Measurements from ENCODE around the gene GRWD1. TPM values are rescaled to one million over a fixed set of nuclear protein-coding genes. Genes with fewer than 3 reads are reported as not detected.

The GRWD1 gene
- total RNA-seq, 1 experiment from 2014 or later = 64.8 TPM

DNA sequence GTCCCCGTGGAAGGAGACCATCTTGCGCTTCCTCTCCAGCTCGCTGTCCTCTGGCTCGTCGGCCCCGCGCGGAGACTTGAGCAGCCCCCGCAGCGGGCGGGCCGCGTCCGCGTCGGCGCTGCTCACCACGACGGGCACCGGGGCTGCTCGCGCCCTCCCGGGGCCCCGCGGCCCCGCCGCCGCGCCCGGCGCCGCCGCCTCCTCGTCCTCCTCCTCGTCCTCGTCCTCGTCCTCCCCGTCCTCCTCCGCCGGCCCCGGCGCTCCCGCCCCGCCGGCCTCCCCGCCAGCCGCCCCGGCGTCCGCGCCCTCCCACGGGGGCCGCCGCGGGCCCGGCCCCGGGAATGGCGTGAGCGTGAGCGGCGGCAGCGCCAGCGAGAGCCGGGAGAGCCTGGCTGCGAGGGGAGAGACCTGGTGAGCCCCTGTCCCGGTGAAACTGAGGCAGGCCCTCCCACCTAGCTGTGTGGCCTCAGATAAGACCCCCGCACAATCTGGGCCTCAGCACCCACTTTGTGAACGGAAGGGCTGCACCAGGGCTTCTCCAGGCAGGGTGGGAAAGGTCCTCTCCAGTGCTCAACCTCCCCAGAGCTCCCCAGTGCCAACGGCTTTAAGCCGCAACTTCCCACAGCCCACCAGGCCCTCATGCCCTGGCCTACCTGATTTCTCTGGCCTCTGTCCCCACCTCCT lies 48.1 kb downstream of the GRWD1 start:
- ChIA-PET POLR2A (interaction anchor here (0.7 to 2.0 kb wide), 10 partner anchors 8 to 160 kb away, joined by 3 to 13 read pairs (median 5); partner anchors contain the start of genes RPL18 and SPHK2), CTCF (interaction anchor here (0.8 to 2.0 kb wide), 12 partner anchors 12 to 234 kb away, joined by 3 to 29 read pairs (median 6); partner anchors contain the start of gene GRWD1), RAD21 (ENCODE audit: low non-redundant PET in 1 of 2, low total read pairs in 2 of 2, uncharacterized antibody in 2 of 2, unreplicated experiment in 2 of 2) (interaction anchor here (0.6 to 1.8 kb wide), 4 partner anchors 7 to 90 kb away, joined by 3 to 9 read pairs (median 6); no protein-coding TSS in a partner anchor)
- peak; percentile 1; the same call in 1 of the 2 replicates for ATAC-seq
- TF ChIP-seq RAD21 (IDR thresholded peaks at IDR 0.05; ENCODE audit: low read depth) (no peak), POLR2AphosphoS5 (IDR thresholded peaks at IDR 0.05; ENCODE audit: low read depth, low read length) (peak; percentile 36), POLR2A (IDR thresholded peaks at IDR 0.05; ENCODE audit: borderline replicate concordance, extremely low read depth, insufficient read depth, insufficient read length) (peak; percentile 4), ZNF274 (IDR thresholded peaks at IDR 0.05; ENCODE audit: low read depth, low read length) (no peak), ZFX (IDR thresholded peaks at IDR 0.05) (peak; percentile 92), SIN3A (IDR thresholded peaks at IDR 0.05; ENCODE audit: low read depth) (no peak)
- peaks cover 39 to 64% of the 10 kb centered on the region in 2 experiments for H3K4me1 ChIP-seq (ENCODE audit: control insufficient read depth in 1 of 2, insufficient read depth in 2 of 2, low read length in 2 of 2)
- peak overlapping the region; percentile 93 for H3K27ac ChIP-seq (ENCODE audit: low read depth, low read length)
- DNase-seq (ENCODE audit: low read depth, low spot score) = no peak
- H3K79me2 ChIP-seq (ENCODE audit: insufficient read depth, low read length) = peaks cover 30% of the 10 kb centered on the region
- H3K27me3 ChIP-seq (ENCODE audit: insufficient read depth, low read length) = no peaks in the 10 kb centered on the region
- H3K9me2 ChIP-seq (ENCODE audit: insufficient read depth) = no peaks in the 10 kb centered on the region
- H2AFZ ChIP-seq (ENCODE audit: low read depth, low read length, poor library complexity, severe bottlenecking) = no peak overlapping the region
- peak overlapping the region; percentile 91 for H3K9ac ChIP-seq (ENCODE audit: low read length)
- BruUV-seq (replicated peaks) = no TSS peak
- H3K4me3 ChIP-seq (replicated peaks in 1 of 2; ENCODE audit: low read depth in 1 of 2, low read length in 2 of 2) = peak overlapping the region; percentile 76 to 78
- intact Hi-C loops (cut with micrococcal nuclease) = loop anchor here (1.0 to 10.0 kb wide), 3 partner anchors 7 to 142 kb away; partner anchors contain the start of genes GRIN2D and KDELR1
- no peaks in the 10 kb centered on the region for H4K20me1 ChIP-seq (ENCODE audit: insufficient read depth)
- peak overlapping the region; percentile 92 for H3K4me2 ChIP-seq (ENCODE audit: low read length)
- peaks cover 0 to 2% of the 10 kb centered on the region in 2 experiments; a peak in 1 of 4 replicates for H3K36me3 ChIP-seq (ENCODE audit: control insufficient read depth in 1 of 2, insufficient read depth in 2 of 2, low read length in 2 of 2)
- H3K9me3 ChIP-seq (ENCODE audit: control insufficient read depth in 1 of 2, insufficient read depth in 1 of 2, low read depth in 1 of 2, low read length in 2 of 2) = no peaks in the 10 kb centered on the region

DNA sequence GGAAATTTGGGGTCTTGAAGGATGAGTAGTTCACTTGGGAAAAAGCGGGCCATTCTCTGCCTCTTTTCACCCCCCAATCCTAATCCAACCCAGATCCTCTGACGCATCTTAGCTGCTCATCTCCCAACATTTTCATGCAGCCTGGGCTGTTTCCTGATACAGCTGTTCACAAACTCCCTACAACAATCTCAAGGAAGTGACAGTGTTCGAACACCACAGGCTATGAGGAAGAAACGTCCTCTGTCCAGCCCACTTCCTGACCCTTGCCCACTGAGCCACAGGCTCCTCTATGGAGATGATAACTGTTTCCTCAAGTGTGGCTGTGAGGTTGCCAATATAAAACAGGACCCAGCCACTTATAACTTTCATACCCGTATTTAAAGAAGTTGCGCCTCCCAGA lies 49.6 kb downstream of the GRWD1 start:
- Histone ChIP-seq H3K79me2 (ENCODE audit: insufficient read depth, low read length) (peaks cover 15% of the 10 kb centered on the region; the same call in 1 of the 2 replicates), H3K4me1 (ENCODE audit: control insufficient read depth in 1 of 2, insufficient read depth in 2 of 2, low read length in 2 of 2) (peaks cover 26 to 51% of the 10 kb centered on the region in 2 experiments), H3K9me2 (ENCODE audit: insufficient read depth) (no peaks in the 10 kb centered on the region), H3K9me3 (ENCODE audit: control insufficient read depth in 1 of 2, insufficient read depth in 1 of 2, low read depth in 1 of 2, low read length in 2 of 2) (no peaks in the 10 kb centered on the region), H3K27me3 (ENCODE audit: insufficient read depth, low read length) (no peaks in the 10 kb centered on the region), H3K4me2 (ENCODE audit: low read length) (peak overlapping the region; percentile 92; the same call in 1 of the 2 replicates), H3K27ac (ENCODE audit: low read depth, low read length) (peak overlapping the region; percentile 41), H4K20me1 (ENCODE audit: insufficient read depth) (no peaks in the 10 kb centered on the region), H3K36me3 (ENCODE audit: control insufficient read depth in 1 of 2, insufficient read depth in 2 of 2, low read length in 2 of 2) (no peaks in the 10 kb centered on the region; a peak in 1 of 4 replicates), H2AFZ (ENCODE audit: low read depth, low read length, poor library complexity, severe bottlenecking) (no peak overlapping the region), H3K9ac (ENCODE audit: low read length) (no peak overlapping the region), H3K4me3 (replicated peaks in 1 of 2; ENCODE audit: low read depth in 1 of 2, low read length in 2 of 2) (no peak overlapping the region)
- ChIA-PET RAD21 (ENCODE audit: low non-redundant PET in 1 of 2, low total read pairs in 2 of 2, uncharacterized antibody in 2 of 2, unreplicated experiment in 2 of 2) (interaction anchor here in 1 of 2 experiments (0.7 kb wide), 1 partner anchor 8 kb away, joined by 3 read pairs; no protein-coding TSS in a partner anchor), POLR2A (no interaction called here), CTCF (interaction anchor here (0.7 to 1.5 kb wide), 2 partner anchors 10 to 161 kb away, joined by 3 to 4 read pairs; no protein-coding TSS in a partner anchor)
- intact Hi-C loops (cut with micrococcal nuclease) = loop anchor here (10.0 kb wide), 1 partner anchor 101 kb away; the partner anchor contains the start of genes GRIN2D and KDELR1
- DNase-seq (ENCODE audit: low read depth, low spot score) (no peak), ATAC-seq (no peak)
- no peak for TF ChIP-seq EGR1 (IDR thresholded peaks at IDR 0.05; ENCODE audit: low read depth)
- no peak for TF ChIP-seq SP1 (IDR thresholded peaks at IDR 0.05; ENCODE audit: low read depth)
- TF ChIP-seq CEBPB (IDR thresholded peaks at IDR 0.05; ENCODE audit: low read depth) = no peak
- TF ChIP-seq POLR2A (IDR thresholded peaks at IDR 0.05; ENCODE audit: borderline replicate concordance, extremely low read depth, insufficient read depth, insufficient read length) = no peak
- TF ChIP-seq SRF (IDR thresholded peaks at IDR 0.05; ENCODE audit: low read depth) = no peak
- no peak for TF ChIP-seq POLR2AphosphoS5 (IDR thresholded peaks at IDR 0.05; ENCODE audit: low read depth, low read length)
- TF ChIP-seq, protein P1, sequence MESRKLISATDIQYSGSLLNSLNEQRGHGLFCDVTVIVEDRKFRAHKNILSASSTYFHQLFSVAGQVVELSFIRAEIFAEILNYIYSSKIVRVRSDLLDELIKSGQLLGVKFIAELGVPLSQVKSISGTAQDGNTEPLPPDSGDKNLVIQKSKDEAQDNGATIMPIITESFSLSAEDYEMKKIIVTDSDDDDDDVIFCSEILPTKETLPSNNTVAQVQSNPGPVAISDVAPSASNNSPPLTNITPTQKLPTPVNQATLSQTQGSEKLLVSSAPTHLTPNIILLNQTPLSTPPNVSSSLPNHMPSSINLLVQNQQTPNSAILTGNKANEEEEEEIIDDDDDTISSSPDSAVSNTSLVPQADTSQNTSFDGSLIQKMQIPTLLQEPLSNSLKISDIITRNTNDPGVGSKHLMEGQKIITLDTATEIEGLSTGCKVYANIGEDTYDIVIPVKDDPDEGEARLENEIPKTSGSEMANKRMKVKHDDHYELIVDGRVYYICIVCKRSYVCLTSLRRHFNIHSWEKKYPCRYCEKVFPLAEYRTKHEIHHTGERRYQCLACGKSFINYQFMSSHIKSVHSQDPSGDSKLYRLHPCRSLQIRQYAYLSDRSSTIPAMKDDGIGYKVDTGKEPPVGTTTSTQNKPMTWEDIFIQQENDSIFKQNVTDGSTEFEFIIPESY (IDR thresholded peaks at IDR 0.05; ENCODE audit: extremely low read depth, insufficient replicate concordance, low read length) = no peak
- no peak for TF ChIP-seq TCF7L2 (IDR thresholded peaks at IDR 0.05; ENCODE audit: borderline replicate concordance, extremely low read depth, insufficient read depth, insufficient read length)
- BruUV-seq (replicated peaks) = TSS peak; percentile 68
